HepG2 (cell line): ENCODE results near the gene ADIRF. TPM values are rescaled to one million over a fixed set of nuclear protein-coding genes. Genes with fewer than 3 reads are reported as not detected.
"Not testable (repeated sequence)": the region's sequence is repeated elsewhere in the genome, so short reads cannot be mapped to it uniquely, and the experiment has no call there.

ENCODE experiments used
- ATAC-seq: fragments of 200-7000 bp; cut with Tn5 transposase; 3 replicates; pipeline ENCODE4 v1.9.1; 2020; ENCODE audit warnings: mild to moderate bottlenecking, moderate library complexity
- BruUV-seq: library from RNA; stranded (reverse); fragments of 400-500 nt; replicated peaks from 2 replicates; lab custom pipeline; 2021; lab: Mats Ljungman, UMichigan
- CTCF ChIA-PET: fragments of 300-600 bp; formaldehyde crosslinking; extraction: SDS; loops from one replicate; lab custom pipeline; 2021; ENCODE audit warnings: low total read pairs, inconsistent platforms, low intra/inter-chr PET ratio; lab: Yijun Ruan, JAX
- POLR2A ChIA-PET: fragments of 350-600 bp; sonication (Branson Sonifier 250); formaldehyde crosslinking; loops from one replicate; lab custom pipeline; 2020; ENCODE audit warnings: antibody characterized with exemption, inconsistent platforms; lab: Yijun Ruan, JAX
- DNase-seq: peaks from one replicate; pipeline ENCODE4 v3.0.0-alpha.2; 2015; ENCODE audit warnings: low spot score
- FAIRE-seq: peaks from 3 replicates; lab custom pipeline; 2011; peaks lifted over from hg19 to GRCh38; lab: Jason Lieb, UNC
- H2AFZ ChIP-seq: one replicate; pipeline ENCODE4 v1.6.1; 2011; ENCODE audit warnings: low read length, inconsistent platforms
- H3K27ac ChIP-seq: fragments of 300-600 bp; 3 replicates; pipeline ENCODE4 v1.8.0; 2011; ENCODE audit warnings: mixed run types, mild to moderate bottlenecking, mixed read lengths, low read length, inconsistent platforms; ENCODE audit not compliant: insufficient read depth; ENCODE audit errors: extremely low read length
- H3K27me3 ChIP-seq, 2 experiments: fragments of 200-600 bp in 1 of 2; 2 replicates in 1 of 2; 3 replicates in 1 of 2; pipeline versions ENCODE4 v1.6.0 to v1.8.0; 2011; ENCODE audit warnings: low read length in 2 of 2, mild to moderate bottlenecking in 2 of 2, moderate library complexity in 2 of 2, inconsistent platforms in 1 of 2; ENCODE audit not compliant: insufficient read depth in 2 of 2, control insufficient read depth in 1 of 2
- H3K36me3 ChIP-seq, 2 experiments: fragments of 200-600 bp in 1 of 2; replicated peaks in 1 of 2; 2 replicates in 1 of 2; 3 replicates in 1 of 2; pipeline versions ENCODE4 v1.5.1 to v1.8.0; 2011; ENCODE audit warnings: low read length in 2 of 2, inconsistent platforms in 1 of 2; ENCODE audit not compliant: insufficient read depth in 2 of 2, control insufficient read depth in 1 of 2
- H3K4me1 ChIP-seq: 2 replicates; pipeline ENCODE4 v1.5.1; 2012; ENCODE audit warnings: low read length, inconsistent platforms; ENCODE audit not compliant: insufficient read depth
- H3K4me2 ChIP-seq: 2 replicates; pipeline ENCODE4 v1.6.0; 2011; ENCODE audit warnings: low read depth, low read length, inconsistent platforms
- H3K4me3 ChIP-seq, 3 experiments: fragments of 200-600 bp in 1 of 3; sonication (generic), shearing (Covaris generic) in 1 of 3; replicated peaks in 1 of 3; 2 replicates each; pipeline ENCODE4 v1.5.1; 2011 to 2016; ENCODE audit warnings: low read length in 3 of 3, inconsistent platforms in 2 of 3, low read depth in 2 of 3, mild to moderate bottlenecking in 2 of 3, control low read depth in 1 of 3, mixed read lengths in 1 of 3; ENCODE audit not compliant: insufficient read depth in 1 of 3
- H3K79me2 ChIP-seq: one replicate; pipeline ENCODE4 v1.6.1; 2011; ENCODE audit warnings: low read length, inconsistent platforms; ENCODE audit not compliant: insufficient read depth
- H3K9ac ChIP-seq: 2 replicates; pipeline ENCODE4 v1.6.0; 2011; ENCODE audit warnings: mild to moderate bottlenecking, low read depth, low read length, inconsistent platforms; ENCODE audit not compliant: insufficient read depth
- H3K9me3 ChIP-seq: 2 replicates; pipeline ENCODE4 v1.5.1; 2012; ENCODE audit warnings: mild to moderate bottlenecking, low read length
- H4K20me1 ChIP-seq: 2 replicates; pipeline ENCODE4 v1.6.0; 2011; ENCODE audit warnings: inconsistent platforms, mild to moderate bottlenecking, low read length, moderate library complexity; ENCODE audit not compliant: insufficient read depth
- FOSL2 ChIP-seq: sonication (generic); formaldehyde crosslinking; IDR thresholded peaks from 2 replicates; pipeline ENCODE4 v1.4.0; 2020; ENCODE audit warnings: missing genetic modification reagents
- KLF15 ChIP-seq: sonication (generic); formaldehyde crosslinking; IDR thresholded peaks from 2 replicates; pipeline ENCODE4 v1.8.1; 2023; ENCODE audit warnings: borderline replicate concordance, mild to moderate bottlenecking, inconsistent platforms, missing genetic modification reagents, mixed read lengths
- LCORL ChIP-seq, 2 experiments: fragments of 450-650 bp in 1 of 2; sonication (generic) in 1 of 2; formaldehyde crosslinking in 1 of 2; IDR thresholded peaks; 2 replicates each; pipeline versions ENCODE4 v1.5.0 to v1.6.1; 2017 to 2020; ENCODE audit warnings: antibody characterized with exemption in 1 of 2, missing genetic modification reagents in 1 of 2
- RFXANK ChIP-seq: IDR thresholded peaks from 2 replicates; pipeline ENCODE4 v1.6.1; 2016
- ZBTB1 ChIP-seq: sonication (generic); formaldehyde crosslinking; IDR thresholded peaks from 2 replicates; pipeline ENCODE4 v1.4.0; 2020; ENCODE audit warnings: missing genetic modification reagents, borderline replicate concordance
- ZNF335 ChIP-seq: sonication (generic); formaldehyde crosslinking; IDR thresholded peaks from 2 replicates; pipeline ENCODE4 v1.4.0; 2020; ENCODE audit warnings: missing genetic modification reagents
- ZNF367 ChIP-seq: sonication (generic); formaldehyde crosslinking; IDR thresholded peaks from 2 replicates; pipeline ENCODE4 v1.4.0; 2020; ENCODE audit warnings: missing genetic modification reagents, borderline replicate concordance
- ZSCAN22 ChIP-seq: sonication (generic); formaldehyde crosslinking; IDR thresholded peaks from 2 replicates; pipeline ENCODE4 v1.4.0; 2020; ENCODE audit warnings: mild to moderate bottlenecking, missing genetic modification reagents
- WGBS: methylation state at CpG from one replicate; pipeline ENCODE4 v1.1.6; 2017; ENCODE audit warnings: low lambda C conversion rate; 5-methylcytosine and 5-hydroxymethylcytosine counted together
- in situ Hi-C: cut with HindIII; loops from 2 replicates; pipeline ENCODE4 v1.10.0; 2017; ENCODE audit warnings: low pct_unique_long_range_greater_than_20kb; ENCODE audit not compliant: extremely low pct_ligation_motif_present
- intact Hi-C: fragments of 100-400 bp; cut with micrococcal nuclease; formaldehyde crosslinking; loops from one replicate; pipeline ENCODE4 v1.10.0; 2022; ENCODE audit not compliant: unreplicated experiment
- polyA plus RNA-seq, 8 experiments: library from polyadenylated mRNA; depleted of rRNA in 3 of 8; stranded (reverse) in 7 of 8; unstranded in 1 of 8; fragments of >200 nt; fragmentation: Illumina TruSeq in 4 of 8; extraction: Trizol in 4 of 8; gene quantifications; 2 replicates each; pipeline versions ENCODE4 v1.2.1 to v1.2.3, GENCODE V29; 2011 to 2016; ENCODE audit warnings: low read depth in 4 of 8, missing spikeins in 1 of 8, mixed read lengths in 1 of 8; ENCODE audit not compliant: insufficient read depth in 1 of 8
- total RNA-seq, 5 experiments: library from RNA; depleted of rRNA; stranded (reverse); fragments of >200 nt; fragmentation: Illumina TruSeq; extraction: Trizol; gene quantifications; 2 replicates each; pipeline ENCODE4 v1.2.3, GENCODE V29; 2016; ENCODE audit warnings: low read depth in 1 of 5
- TF ChIP-seq, protein P1 (sequence below): sonication (generic); formaldehyde crosslinking; IDR thresholded peaks from 2 replicates; pipeline ENCODE4 v1.5.1; 2020; ENCODE audit warnings: mild to moderate bottlenecking, missing genetic modification reagents

Gene ADIRF
- total and polyA plus RNA-seq, 2 of the 13 experiments (the other 11 are each of a cell fraction or from before 2014, with no cell fraction given), result 0.13 to 0.40 TPM

DNA sequence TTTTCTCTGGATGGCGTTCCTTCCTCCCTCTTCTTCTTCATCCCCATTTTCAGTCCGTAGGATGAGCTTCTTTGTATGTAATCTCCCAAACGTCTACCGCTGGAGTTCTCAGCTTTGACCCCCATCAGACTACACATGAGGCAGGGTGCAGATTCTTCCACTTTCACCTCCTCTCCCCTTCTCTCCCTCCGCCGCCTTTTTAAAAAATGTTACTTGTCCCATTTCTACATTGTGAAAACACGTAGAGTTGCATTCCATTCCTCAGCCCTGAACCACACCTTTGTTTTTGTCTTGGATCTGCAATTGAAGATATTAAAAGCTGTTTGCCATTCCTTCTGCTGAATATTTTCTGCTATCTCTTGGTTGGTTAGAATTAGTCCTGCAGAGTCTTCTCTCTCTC, 6.2 kb downstream of the ADIRF start (continued):
- TF ChIP-seq, protein P1, sequence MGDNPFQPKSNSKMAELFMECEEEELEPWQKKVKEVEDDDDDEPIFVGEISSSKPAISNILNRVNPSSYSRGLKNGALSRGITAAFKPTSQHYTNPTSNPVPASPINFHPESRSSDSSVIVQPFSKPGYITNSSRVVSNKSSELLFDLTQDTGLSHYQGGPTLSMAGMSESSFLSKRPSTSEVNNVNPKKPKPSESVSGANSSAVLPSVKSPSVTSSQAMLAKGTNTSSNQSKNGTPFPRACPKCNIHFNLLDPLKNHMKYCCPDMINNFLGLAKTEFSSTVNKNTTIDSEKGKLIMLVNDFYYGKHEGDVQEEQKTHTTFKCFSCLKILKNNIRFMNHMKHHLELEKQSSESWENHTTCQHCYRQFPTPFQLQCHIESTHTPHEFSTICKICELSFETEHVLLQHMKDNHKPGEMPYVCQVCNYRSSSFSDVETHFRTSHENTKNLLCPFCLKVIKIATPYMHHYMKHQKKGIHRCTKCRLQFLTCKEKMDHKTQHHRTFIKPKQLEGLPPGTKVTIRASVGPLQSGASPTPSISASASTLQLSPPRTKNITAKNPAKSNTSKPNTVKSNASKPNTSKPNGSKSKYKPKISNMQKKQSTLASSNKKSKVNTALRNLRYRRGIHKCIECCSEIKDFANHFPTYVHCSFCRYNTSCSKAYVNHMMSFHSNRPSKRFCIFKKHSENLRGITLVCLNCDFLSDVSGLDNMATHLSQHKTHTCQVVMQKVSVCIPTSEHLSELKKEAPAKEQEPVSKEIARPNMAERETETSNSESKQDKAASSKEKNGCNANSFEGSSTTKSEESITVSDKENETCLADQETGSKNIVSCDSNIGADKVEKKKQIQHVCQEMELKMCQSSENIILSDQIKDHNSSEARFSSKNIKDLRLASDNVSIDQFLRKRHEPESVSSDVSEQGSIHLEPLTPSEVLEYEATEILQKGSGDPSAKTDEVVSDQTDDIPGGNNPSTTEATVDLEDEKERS (CRISPR knock-in tag), result no peak
- no peak for TF ChIP-seq FOSL2
- TF ChIP-seq RFXANK (CRISPR knock-in tag), result no peak
- TF ChIP-seq, all 625 proteins: peak for 0

DNA sequence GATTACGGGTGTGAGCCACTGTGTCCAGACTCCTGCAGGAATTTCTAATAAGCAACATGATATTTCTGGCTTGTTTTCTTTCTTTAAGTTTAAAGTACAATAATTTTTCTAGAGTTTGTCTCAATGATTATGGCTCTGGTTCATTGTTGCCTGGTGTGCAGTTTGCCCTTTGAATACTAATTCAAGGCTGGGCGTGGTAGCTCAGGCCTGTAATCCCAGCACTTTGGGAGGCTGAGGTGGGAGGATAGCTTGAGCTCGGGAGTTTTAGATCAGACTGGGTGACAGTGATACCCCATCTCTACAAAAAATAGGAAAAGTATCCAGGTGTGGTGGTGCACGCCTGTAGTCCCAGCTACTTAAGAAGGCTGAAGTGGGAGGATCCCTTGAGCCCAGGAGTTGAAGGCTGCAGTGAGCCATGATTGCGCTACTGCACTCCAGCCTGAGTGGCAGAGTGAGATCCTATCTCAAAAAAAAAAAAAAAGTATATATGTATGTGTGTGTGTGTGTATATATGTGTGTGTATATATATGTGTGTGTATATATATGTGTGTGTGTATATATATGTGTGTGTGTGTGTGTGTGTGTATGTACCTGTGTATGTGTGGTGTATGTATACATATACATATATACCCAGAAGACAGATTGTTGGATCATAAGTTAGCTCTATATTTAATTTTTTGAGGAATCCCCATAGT, 8.2 kb downstream of the ADIRF start:
- H3K27me3 ChIP-seq, result peaks cover 1 to 20% of the 10 kb centered on the region in 2 experiments; a peak in 3 of 5 replicates
- FAIRE-seq, result no peak
- ChIA-PET CTCF (no interaction called here), POLR2A (no interaction called here)
- no peaks in the 10 kb centered on the region for H3K36me3 ChIP-seq
- no peaks in the 10 kb centered on the region for H4K20me1 ChIP-seq
- H3K9me3 ChIP-seq, result no peaks in the 10 kb centered on the region
- WGBS, result 57% methylated on average over 5 of the region's 5 CpGs
- TF ChIP-seq ZNF335 (CRISPR knock-in tag) (no peak), ZNF367 (CRISPR knock-in tag) (no peak), KLF15 (CRISPR knock-in tag) (no peak), ZSCAN22 (no peak), ZBTB1 (CRISPR knock-in tag) (no peak), LCORL (IDR thresholded peaks at IDR 0.05) (no peak), LCORL (CRISPR knock-in tag; IDR thresholded peaks at IDR 0.05) (no peak)
- H3K4me2 ChIP-seq, result no peak overlapping the region
- no peak overlapping the region for H3K4me3 ChIP-seq
- H3K79me2 ChIP-seq, result no peaks in the 10 kb centered on the region
- H3K27ac ChIP-seq, result no peak overlapping the region
- H3K4me1 ChIP-seq, result no peaks in the 10 kb centered on the region
- no peak overlapping the region for H2AFZ ChIP-seq
- ATAC-seq, result no peak
- DNase-seq, result no peak
- intact Hi-C loops, result no loop called here
- BruUV-seq, result no TSS peak
- in situ Hi-C loops, result no loop called here
- no peak overlapping the region for H3K9ac ChIP-seq

DNA sequence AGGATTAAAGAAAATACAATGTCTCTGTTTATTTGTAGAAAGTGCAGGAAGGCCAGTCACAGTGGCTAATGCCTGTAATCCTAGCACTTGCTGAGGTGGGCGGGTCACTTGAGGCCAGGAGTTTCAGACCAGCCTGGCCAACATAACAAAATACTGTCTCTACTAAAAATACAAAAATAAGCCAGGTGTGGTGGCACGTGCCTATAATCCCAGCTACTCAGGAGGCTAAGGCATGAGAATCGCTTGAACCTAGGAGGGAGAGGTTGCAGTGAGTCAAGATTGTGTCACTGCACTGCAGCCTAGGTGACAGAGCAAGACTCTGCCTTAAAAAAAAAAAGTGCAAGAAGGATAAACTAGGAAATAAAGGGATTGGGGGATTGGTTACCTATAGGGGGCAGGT, 10.2 kb downstream of the ADIRF start:
- not testable (repeated sequence) for H3K27ac ChIP-seq, FAIRE-seq, H4K20me1 ChIP-seq

More for the DNA sequence above, 10.2 kb downstream of the ADIRF start:
- POLR2A ChIA-PET, H3K4me1 ChIP-seq, intact Hi-C loops, H3K9ac ChIP-seq, DNase-seq, CTCF ChIA-PET, H3K79me2 ChIP-seq, H3K27me3 ChIP-seq, BruUV-seq, H3K4me3 ChIP-seq, ATAC-seq, in situ Hi-C loops, H3K9me3 ChIP-seq, H3K4me2 ChIP-seq, H2AFZ ChIP-seq, H3K36me3 ChIP-seq: not testable (repeated sequence)
- WGBS, result 30% methylated on average over 3 of the region's 3 CpGs
